Heart right ventricle (tissue), 16 donors: ENCODE data around the gene PPA2. TPM values are rescaled to one million over a fixed set of nuclear protein-coding genes. Genes with fewer than 3 reads are reported as not detected.

Experiments used
- ATAC-seq, 8 donors: fragments of 200-7000 bp; cut with Tn5 transposase; one replicate each; pipeline ENCODE4 v1.9.1; 2020; ENCODE audit warnings: mild to moderate bottlenecking in 8 of 8, moderate library complexity in 8 of 8, moderate number of reproducible peaks in 1 of 8
- DNase-seq, 2 donors: peaks; one replicate each; pipeline ENCODE4 v3.0.0-alpha.2; 2020
- H3K27ac ChIP-seq, 10 donors: fragments of 200-600 bp; sonication (generic) in 2 of 10; one replicate each; pipeline versions ENCODE4 v1.5.0 to v1.8.0; 2020 to 2022; ENCODE audit warnings: mild to moderate bottlenecking in 3 of 10
- H3K27me3 ChIP-seq, 7 donors: fragments of 200-600 bp; one replicate each; pipeline ENCODE4 v1.8.0; 2021 to 2022; ENCODE audit warnings: mild to moderate bottlenecking in 2 of 7
- H3K36me3 ChIP-seq, 9 donors: fragments of 200-600 bp; sonication (generic) in 1 of 9; one replicate each; pipeline versions ENCODE4 v1.5.0 to v1.8.0; 2020 to 2022; ENCODE audit warnings: mild to moderate bottlenecking in 2 of 9
- H3K4me1 ChIP-seq, 9 donors: fragments of 200-600 bp; sonication (generic) in 1 of 9; one replicate each; pipeline versions ENCODE4 v1.5.0 to v1.8.0; 2020 to 2022; ENCODE audit warnings: mild to moderate bottlenecking in 4 of 9
- H3K4me3 ChIP-seq, 10 donors: fragments of 200-600 bp; sonication (generic) in 2 of 10; one replicate each; pipeline versions ENCODE4 v1.5.0 to v1.8.0; 2020 to 2022; ENCODE audit warnings: mild to moderate bottlenecking in 7 of 10, moderate library complexity in 2 of 10
- H3K9me3 ChIP-seq, 11 donors: fragments of 200-600 bp in 10 of 11; sonication (generic) in 2 of 11; one replicate each; pipeline versions ENCODE4 v1.5.0 to v1.8.0; 2013 to 2022; ENCODE audit warnings: mild to moderate bottlenecking in 2 of 11, control low read depth in 1 of 11, moderate library complexity in 1 of 11
- CTCF ChIP-seq, 9 donors: fragments of 200-600 bp; sonication (generic) in 2 of 9; IDR thresholded peaks; one replicate each; pipeline versions ENCODE4 v1.5.0 to v1.8.0; 2021 to 2022; ENCODE audit warnings: antibody characterized with exemption in 9 of 9, mild to moderate bottlenecking in 5 of 9, moderate library complexity in 1 of 9
- WGBS, 2 donors: extraction: QIAGEN DNeasy Blood & Tissue Kit; methylation state at CpG; one replicate each; pipeline ENCODE4 v1.1.7; 2013; ENCODE audit warnings: inconsistent platforms in 1 of 2; 5-methylcytosine and 5-hydroxymethylcytosine counted together
- intact Hi-C, 10 donors: fragments of 100-400 bp; cut with DNase I; formaldehyde crosslinking; loops; one replicate each; pipeline versions ENCODE4 v1.11.1 to v1.14.2; 2022
- polyA plus RNA-seq, 2 donors: library from polyadenylated mRNA; stranded (reverse); fragments of 200-250 nt; gene quantifications; one replicate each; pipeline ENCODE4 v1.2.3, GENCODE V29; 2013
- total RNA-seq, 10 donors: library from RNA; stranded (reverse); fragmentation: NEBNext Ultra II Directional in 3 of 10; extraction: Animal tissue kit (Norgen Biotek cat#: 25700) in 3 of 10; gene quantifications; one replicate each; pipeline versions ENCODE4 v1.2.1 to v1.2.4, GENCODE V29; 2021 to 2023
- donor health status: Arrhythmogenic right ventricular cardiomyopathy.
- donor health status: ischemic (EF 13 %, LVEDD 7.1; RV severe dilation, severe dysfunction).
- donor health status: healthy with polysubstance abuse.
- donor health status: DM: no; HTN: yes; CAD: no.
- donor health status: DM: no; HTN: no; CAD: no.
- donor health status: ischemic (EF 25% LVEDD 6.9; RV normal size, moderate dysfunction).
- donor health status: ischemic (EF 25% LVEDD 5.7; RV mildly dilated, moderate dysfunction).
- donor health status: healthy.
- donor health status: DM: yes; HTN: yes; CAD: no.
- donor health status: Ischemic cardiomyopathy.
- donor health status: ischemic (EF 35%, LVEDD 5.7; RV mildly dilated, moderate dysfunction).
- donor health status: nonischemic (EF 11% LVEDD 7.7; RV severe dilation, severe dysfunction).
- donor health status: DM: yes; HTN: yes; CAD: no.
- donor health status: PGD.
- donor health status: ischemic (EF 29% LVEDD 5.4; RV normal size, mild dysfunction).
- donor health status: nonischemic (EF 23%, LVEDD 6.1; RV moderate dilation, normal function).

Gene PPA2
- total and polyA plus RNA-seq, 12 donors = 55.2 to 105 (median 91.6) TPM

GRCh38 chr4:105432438-105432837, 41.4 kb downstream of the PPA2 start:
- Histone ChIP-seq H3K36me3 (peaks cover 0 to 97% (median 33%) of the 10 kb centered on the region in 9 donors), H3K4me3 (no peak overlapping the region), H3K27me3 (no peaks in the 10 kb centered on the region), H3K9me3 (peaks cover 0 to 11% (median 4%) of the 10 kb centered on the region in 11 donors), H3K27ac (no peak overlapping the region), H3K4me1 (no peaks in the 10 kb centered on the region)
- intact Hi-C loops = loop anchor here in 1 of 10 donors (5.0 kb wide), 1 partner anchor 1180 kb away; no protein-coding TSS in a partner anchor
- WGBS, 2 donors = 99% methylated on average over 4 of the region's 4 CpGs
- ATAC-seq (no peak), DNase-seq (no peak)
- no peak for TF ChIP-seq CTCF (IDR thresholded peaks at IDR 0.05)

DNA sequence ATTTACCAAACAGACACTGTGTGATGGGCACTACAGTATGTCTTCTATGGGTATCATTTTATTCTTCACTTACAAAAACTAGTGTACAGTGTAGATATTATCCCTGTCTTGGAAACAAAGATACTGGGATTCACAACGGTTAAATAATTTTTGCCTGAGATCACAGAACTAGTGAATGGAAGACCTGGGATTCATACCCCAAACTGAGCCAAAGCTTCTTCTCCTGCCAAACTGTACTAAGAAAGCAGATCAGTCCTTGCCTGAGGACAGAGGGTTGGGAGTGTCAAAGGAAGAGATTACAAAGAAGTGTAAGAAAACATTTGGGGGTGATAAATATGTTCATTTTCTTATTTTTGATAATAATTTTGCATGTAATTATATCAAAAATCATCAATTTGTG, 43.1 kb downstream of the PPA2 start:
- ATAC-seq (no peak), DNase-seq (no peak)
- intact Hi-C loops = loop anchor here in 1 of 10 donors (5.0 kb wide), 1 partner anchor 1181 kb away; no protein-coding TSS in a partner anchor
- Histone ChIP-seq H3K27me3 (no peaks in the 10 kb centered on the region), H3K36me3 (peaks cover 0 to 91% (median 28%) of the 10 kb centered on the region in 9 donors), H3K27ac (no peak overlapping the region), H3K4me1 (no peaks in the 10 kb centered on the region), H3K9me3 (peaks cover 0 to 13% (median 0%) of the 10 kb centered on the region in 11 donors), H3K4me3 (no peak overlapping the region)
- 0 to 42% methylated on average over 1 of the region's 1 CpG for WGBS, 2 donors
- TF ChIP-seq CTCF (IDR thresholded peaks at IDR 0.05) = no peak

DNA sequence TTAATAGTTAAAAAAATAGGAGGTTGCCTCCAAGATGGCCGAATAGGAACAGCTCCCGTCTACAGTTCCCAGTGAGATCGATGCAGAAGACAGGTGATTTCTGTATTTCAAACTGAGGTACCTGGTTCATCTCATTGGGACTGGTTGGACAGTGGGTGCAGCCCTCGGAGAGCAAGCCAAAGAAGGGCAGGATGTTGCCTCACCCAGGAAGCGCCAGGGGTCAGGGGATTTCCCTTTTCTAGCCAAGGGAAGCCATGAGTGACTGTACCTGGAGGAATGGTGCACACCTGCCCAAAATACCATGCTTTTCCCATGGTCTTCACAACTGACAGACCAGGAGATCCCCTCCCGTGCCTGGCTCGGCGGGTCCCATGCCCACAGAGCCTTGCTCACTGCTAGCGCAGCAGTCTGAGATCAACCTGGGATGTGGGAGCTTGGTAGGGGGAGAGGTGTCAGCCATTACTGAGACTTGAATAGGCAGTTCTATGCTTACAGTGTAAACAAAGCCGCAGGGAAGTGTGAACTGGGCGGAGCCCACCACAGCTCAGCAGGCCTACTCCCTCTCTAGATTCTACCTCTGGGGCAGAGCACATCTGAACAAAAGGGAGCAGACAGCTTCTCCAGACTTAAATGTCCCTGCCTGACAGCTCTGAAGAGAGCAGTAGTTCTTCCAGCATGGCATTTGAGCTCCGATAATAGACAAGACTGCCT, 47.5 kb downstream of the PPA2 start:
- H3K36me3 ChIP-seq = peaks cover 0 to 76% (median 31%) of the 10 kb centered on the region in 9 donors
- DNase-seq = no peak
- no peak for ATAC-seq
- H3K27ac ChIP-seq = no peak overlapping the region
- no peak overlapping the region for H3K4me3 ChIP-seq
- no peaks in the 10 kb centered on the region for H3K4me1 ChIP-seq
- intact Hi-C loops = no loop called here
- TF ChIP-seq CTCF (IDR thresholded peaks at IDR 0.05) = no peak
- peaks cover 0 to 12% (median 0%) of the 10 kb centered on the region in 11 donors for H3K9me3 ChIP-seq
- whole genome bisulfite sequencing, 2 donors = 93 to 94% methylated on average over 12 of the region's 12 CpGs
- H3K27me3 ChIP-seq = no peaks in the 10 kb centered on the region

GRCh38 chr4:105422207-105422920, 51.5 kb downstream of the PPA2 start:
- intact Hi-C loops = no loop called here
- 82 to 84% methylated on average over 3 of the region's 3 CpGs for WGBS, 2 donors

More at GRCh38 chr4:105422207-105422920, 51.5 kb downstream of the PPA2 start:
- Histone ChIP-seq H3K27ac (no peak overlapping the region), H3K4me3 (no peak overlapping the region), H3K27me3 (no peaks in the 10 kb centered on the region), H3K9me3 (peaks cover 0 to 12% (median 0%) of the 10 kb centered on the region in 11 donors), H3K4me1 (no peaks in the 10 kb centered on the region), H3K36me3 (peaks cover 0 to 74% (median 25%) of the 10 kb centered on the region in 9 donors)
- ATAC-seq = no peak
- TF ChIP-seq CTCF (IDR thresholded peaks at IDR 0.05) = no peak
- no peak for DNase-seq
